Measurements from ENCODE around the gene ADH7. TPM values are rescaled to one million over a fixed set of nuclear protein-coding genes. Genes with fewer than 3 reads are reported as not detected.
"Not testable (repeated sequence)": the region's sequence is repeated elsewhere in the genome, so short reads cannot be mapped to it uniquely, and the experiment has no call there.

Gene ADH7
- total RNA-seq, 2 donors from 2014 or later, result not detected

DNA sequence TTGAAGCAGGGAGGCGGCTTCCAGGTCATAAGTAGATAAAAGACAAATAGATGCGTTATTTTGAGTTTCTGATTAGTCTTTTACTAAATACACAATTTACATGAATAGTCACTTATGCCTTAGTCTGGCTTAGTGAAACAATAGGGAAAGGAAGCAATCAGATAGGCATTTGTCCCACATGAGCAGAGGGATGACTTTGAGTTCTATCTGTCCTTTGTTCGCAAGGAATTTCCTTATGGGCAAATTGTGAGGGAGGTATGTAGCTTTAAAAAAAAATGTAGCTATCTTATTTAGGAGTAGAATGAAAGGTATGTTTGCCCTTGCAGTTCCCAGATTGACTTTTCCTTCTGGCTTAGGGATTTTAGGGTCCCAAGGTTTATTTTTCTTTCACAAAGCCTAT is 56.3 kb downstream of the ADH7 start:
- H3K36me3 Mint-ChIP-seq (ENCODE audit: low read depth), result peaks cover 5% of the 10 kb centered on the region
- ATAC-seq (replicated peaks), result no peak
- no peaks in the 10 kb centered on the region for H3K4me1 Mint-ChIP-seq
- no peak overlapping the region for H3K4me3 Mint-ChIP-seq
- peaks cover 9% of the 10 kb centered on the region for H3K9me3 Mint-ChIP-seq
- peaks cover 23% of the 10 kb centered on the region for H3K27me3 Mint-ChIP-seq
- H3K27ac Mint-ChIP-seq, result no peak overlapping the region

DNA sequence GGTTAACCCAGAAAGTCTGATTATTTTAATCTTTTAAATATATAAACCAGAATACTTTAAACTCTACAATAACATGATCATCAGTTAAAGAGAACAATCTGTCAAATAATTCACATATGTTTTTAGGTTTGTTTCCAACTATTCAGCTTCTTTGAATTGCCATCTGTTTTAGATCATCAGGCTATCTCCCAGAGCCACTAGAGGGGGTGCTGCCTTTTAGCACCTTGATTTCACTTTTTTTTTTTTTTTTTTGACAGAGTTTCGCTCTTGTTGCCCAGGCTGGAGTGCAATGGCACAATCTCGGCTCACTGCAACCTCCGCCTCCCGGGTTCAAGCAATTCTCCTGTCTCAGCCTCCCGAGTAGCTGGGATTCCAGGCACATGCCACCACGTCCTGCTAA is 57.8 kb downstream of the ADH7 start:
- peaks cover 12% of the 10 kb centered on the region for H3K27me3 Mint-ChIP-seq
- not testable (repeated sequence) for H3K9me3 Mint-ChIP-seq; ATAC-seq (replicated peaks); H3K36me3 Mint-ChIP-seq (ENCODE audit: low read depth); H3K4me1 Mint-ChIP-seq; H3K27ac Mint-ChIP-seq; H3K4me3 Mint-ChIP-seq

DNA sequence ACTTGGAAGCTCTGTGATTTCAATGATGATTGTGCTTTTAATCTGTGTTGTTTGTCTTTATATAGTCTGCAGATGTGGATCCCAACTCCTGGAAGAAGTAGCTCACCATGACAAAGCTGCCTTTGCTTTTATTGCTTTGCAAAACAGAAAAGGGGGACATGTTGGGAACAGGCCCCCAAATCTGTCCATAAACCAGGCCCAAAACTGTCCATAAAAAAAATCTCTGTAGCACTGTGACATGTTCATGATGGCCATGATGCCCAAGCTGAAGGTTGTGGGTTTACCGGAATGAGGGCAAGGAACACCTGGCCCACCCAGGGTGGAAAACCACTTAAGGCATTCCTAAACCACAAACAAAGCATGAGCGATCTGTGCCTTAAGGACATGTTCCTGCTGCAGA is 62.7 kb downstream of the ADH7 start:
- H3K4me3 Mint-ChIP-seq; H3K27ac Mint-ChIP-seq; H3K4me1 Mint-ChIP-seq; H3K36me3 Mint-ChIP-seq (ENCODE audit: low read depth); ATAC-seq (replicated peaks): not testable (repeated sequence)
- H3K27me3 Mint-ChIP-seq, result peaks cover 18% of the 10 kb centered on the region
- H3K9me3 Mint-ChIP-seq, result peaks cover 10% of the 10 kb centered on the region

DNA sequence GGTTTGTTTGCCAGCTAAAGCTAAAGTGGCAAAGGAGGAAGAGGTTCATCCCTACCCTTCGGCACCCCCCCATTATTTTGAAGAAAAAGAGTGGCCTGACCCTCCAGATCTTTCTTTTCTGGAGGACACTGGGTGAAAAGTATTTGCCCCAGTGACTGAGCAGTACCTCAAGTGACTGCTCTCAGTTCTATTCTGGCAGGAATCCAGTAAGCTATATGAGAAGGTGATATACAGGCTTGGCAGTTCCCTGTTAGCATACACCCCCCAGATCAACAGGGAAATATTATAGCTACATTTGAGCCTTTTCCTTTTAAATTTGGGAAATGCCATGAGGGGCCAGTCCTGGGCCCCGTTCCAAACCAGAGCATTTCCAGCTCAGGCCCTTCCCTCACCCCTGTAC is 67.3 kb downstream of the ADH7 start:
- H3K36me3 Mint-ChIP-seq (ENCODE audit: low read depth); H3K4me1 Mint-ChIP-seq; H3K9me3 Mint-ChIP-seq; ATAC-seq (replicated peaks); H3K4me3 Mint-ChIP-seq; H3K27ac Mint-ChIP-seq: not testable (repeated sequence)
- H3K27me3 Mint-ChIP-seq, result peaks cover 14% of the 10 kb centered on the region

DNA sequence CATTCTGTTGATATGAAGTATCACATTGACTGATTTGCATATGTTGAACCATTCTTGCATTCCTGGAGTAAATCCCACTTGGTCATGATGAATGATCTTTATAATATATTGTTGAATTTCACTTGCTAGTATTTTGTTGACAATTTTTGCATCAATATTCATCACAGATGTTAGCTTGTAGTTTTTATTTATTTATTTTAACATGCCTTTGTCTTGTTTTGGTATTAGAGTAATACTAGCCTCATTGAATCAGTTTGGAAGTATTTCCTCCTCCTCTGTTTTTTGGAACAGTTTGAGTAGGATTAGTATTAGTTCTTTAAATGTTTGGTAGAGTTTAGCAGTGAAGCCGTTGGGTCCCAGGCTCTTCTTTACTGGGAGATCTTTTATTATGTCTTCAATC is 68.7 kb downstream of the ADH7 start:
- H3K4me3 Mint-ChIP-seq, result no peak overlapping the region
- no peak overlapping the region for H3K27ac Mint-ChIP-seq
- peaks cover 14% of the 10 kb centered on the region for H3K27me3 Mint-ChIP-seq
- no peaks in the 10 kb centered on the region for H3K36me3 Mint-ChIP-seq (ENCODE audit: low read depth)
- H3K9me3 Mint-ChIP-seq, result peaks cover 3% of the 10 kb centered on the region
- ATAC-seq (replicated peaks), result no peak
- no peaks in the 10 kb centered on the region for H3K4me1 Mint-ChIP-seq

DNA sequence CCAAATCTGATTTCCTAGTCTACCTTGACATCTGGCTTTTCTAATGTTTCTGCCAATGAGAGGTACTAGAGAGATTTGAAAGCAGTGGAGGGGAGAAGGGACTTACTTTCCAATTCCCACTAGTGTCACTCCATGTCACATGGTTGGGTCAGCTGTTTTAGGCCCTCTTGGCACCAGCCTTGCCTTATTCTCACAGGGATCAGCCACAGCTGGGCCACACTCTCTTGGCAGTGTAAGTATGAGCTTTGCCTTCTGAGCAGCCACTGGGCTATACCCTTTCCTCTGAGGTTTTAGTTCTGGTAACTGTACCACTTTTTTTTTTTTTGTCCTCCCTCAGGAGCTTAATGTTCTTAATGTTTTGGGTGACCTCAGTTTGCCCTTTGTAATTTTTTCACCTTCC is 72.4 kb downstream of the ADH7 start:
- H3K36me3 Mint-ChIP-seq (ENCODE audit: low read depth), result no peaks in the 10 kb centered on the region
- H3K9me3 Mint-ChIP-seq, result peaks cover 3% of the 10 kb centered on the region
- no peak for ATAC-seq (replicated peaks)
- H3K4me3 Mint-ChIP-seq, result no peak overlapping the region
- no peaks in the 10 kb centered on the region for H3K4me1 Mint-ChIP-seq
- no peak overlapping the region for H3K27ac Mint-ChIP-seq
- peaks cover 6% of the 10 kb centered on the region for H3K27me3 Mint-ChIP-seq

Other genes starting within 250 kb of the ADH7 start
- gene ADH6, start 216.1 kb downstream of the ADH7 start, total RNA-seq, result not detected
- not detected for gene ADH1A, start 144.4 kb downstream of the ADH7 start, total RNA-seq
- not detected for gene ADH1B, start 113.9 kb downstream of the ADH7 start, total RNA-seq
- not detected for gene ADH1C, start 82.6 kb downstream of the ADH7 start, total RNA-seq
- not detected for gene C4orf17, start 75.7 kb upstream of the ADH7 start, total RNA-seq
- gene TRMT10A, start 128.7 kb upstream of the ADH7 start, total RNA-seq, result 10 to 100 TPM; 10.1 to 10.5 TPM
- gene MTTP, start 139.5 kb upstream of the ADH7 start, total RNA-seq, result under 1 TPM in 1 of 2 donors, not detected in 1; 0.53 TPM
- not detected for gene C4orf54, start 222.5 kb upstream of the ADH7 start, total RNA-seq